GM03348 (cell line): Measurements from ENCODE around the gene NHSL1.

Experiments
- DNase-seq: peaks from one replicate; pipeline ENCODE4 v3.0.0; 2012; ENCODE audit warnings: low spot score

The NHSL1 gene

GRCh38 chr6:138499303-138500018, at the start of gene NHSL1:
Gene NHSL1 (minus strand): TSS chr6:138499494. CDS start chr6:138499290, 204 bp downstream.
- peak; percentile 50 for DNase-seq

- no peak for DNase-seq
Observed at GRCh38 chr6:138546733-138547185, 47.5 kb upstream of the NHSL1 start.

GRCh38 chr6:138545621-138545980, 46.3 kb upstream of the NHSL1 start:
- peak; percentile 68 for DNase-seq

- DNase-seq: no peak
Observed at GRCh38 chr6:138544501-138544900, 45.2 kb upstream of the NHSL1 start.

- DNase-seq: no peak
Observed at GRCh38 chr6:138543657-138544056, 44.4 kb upstream of the NHSL1 start.

GRCh38 chr6:138541823-138542481, 42.7 kb upstream of the NHSL1 start:
- no peak for DNase-seq

- DNase-seq: peak; percentile 64
Observed at GRCh38 chr6:138540468-138540867, 41.2 kb upstream of the NHSL1 start.

- DNase-seq: no peak
Observed at GRCh38 chr6:138539876-138540275, 40.6 kb upstream of the NHSL1 start.

GRCh38 chr6:138538390-138539031, 39.2 kb upstream of the NHSL1 start:
- no peak for DNase-seq

GRCh38 chr6:138537106-138537505, 37.8 kb upstream of the NHSL1 start:
- DNase-seq: peak; percentile 47

GRCh38 chr6:138535728-138536455, 36.6 kb upstream of the NHSL1 start:
- no peak for DNase-seq

- no peak for DNase-seq
Observed at GRCh38 chr6:138533667-138534066, 34.4 kb upstream of the NHSL1 start.

GRCh38 chr6:138531387-138531786, 32.1 kb upstream of the NHSL1 start:
- DNase-seq: no peak

GRCh38 chr6:138529478-138529877, 30.2 kb upstream of the NHSL1 start:
- DNase-seq: no peak

GRCh38 chr6:138528956-138529355, 29.7 kb upstream of the NHSL1 start:
- DNase-seq: no peak

- DNase-seq: no peak
Observed at GRCh38 chr6:138528137-138528536, 28.8 kb upstream of the NHSL1 start.

- DNase-seq: no peak
Observed at GRCh38 chr6:138527411-138528088, 28.3 kb upstream of the NHSL1 start.

- DNase-seq: peak; percentile 12
Observed at GRCh38 chr6:138526822-138527235, 27.5 kb upstream of the NHSL1 start.

GRCh38 chr6:138525355-138525754, 26.1 kb upstream of the NHSL1 start:
- no peak for DNase-seq

GRCh38 chr6:138524526-138524925, 25.2 kb upstream of the NHSL1 start:
- DNase-seq: no peak

GRCh38 chr6:138523347-138524210, 24.3 kb upstream of the NHSL1 start:
- DNase-seq: no peak
